ENCODE measurements around the gene AFG1L. TPM values are rescaled to one million over a fixed set of nuclear protein-coding genes. Genes with fewer than 3 reads are reported as not detected.

The AFG1L gene
- total RNA-seq, 4 donors from 2014 or later = 2.1 to 6.2 (median 2.8) TPM

GRCh38 chr6:108350528-108350927 lies 55.7 kb downstream of the AFG1L start:
- no peak for TF ChIP-seq POLR2A (IDR thresholded peaks at IDR 0.05)
- TF ChIP-seq, protein P1, sequence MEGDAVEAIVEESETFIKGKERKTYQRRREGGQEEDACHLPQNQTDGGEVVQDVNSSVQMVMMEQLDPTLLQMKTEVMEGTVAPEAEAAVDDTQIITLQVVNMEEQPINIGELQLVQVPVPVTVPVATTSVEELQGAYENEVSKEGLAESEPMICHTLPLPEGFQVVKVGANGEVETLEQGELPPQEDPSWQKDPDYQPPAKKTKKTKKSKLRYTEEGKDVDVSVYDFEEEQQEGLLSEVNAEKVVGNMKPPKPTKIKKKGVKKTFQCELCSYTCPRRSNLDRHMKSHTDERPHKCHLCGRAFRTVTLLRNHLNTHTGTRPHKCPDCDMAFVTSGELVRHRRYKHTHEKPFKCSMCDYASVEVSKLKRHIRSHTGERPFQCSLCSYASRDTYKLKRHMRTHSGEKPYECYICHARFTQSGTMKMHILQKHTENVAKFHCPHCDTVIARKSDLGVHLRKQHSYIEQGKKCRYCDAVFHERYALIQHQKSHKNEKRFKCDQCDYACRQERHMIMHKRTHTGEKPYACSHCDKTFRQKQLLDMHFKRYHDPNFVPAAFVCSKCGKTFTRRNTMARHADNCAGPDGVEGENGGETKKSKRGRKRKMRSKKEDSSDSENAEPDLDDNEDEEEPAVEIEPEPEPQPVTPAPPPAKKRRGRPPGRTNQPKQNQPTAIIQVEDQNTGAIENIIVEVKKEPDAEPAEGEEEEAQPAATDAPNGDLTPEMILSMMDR (IDR thresholded peaks at IDR 0.05) = no peak
- DNase-seq (ENCODE audit: low spot score in 2 of 2) = no peak
- intact Hi-C loops (cut with DNase I; ENCODE audit: low total_unique reads) = no loop called here
- H3K4me3 ChIP-seq (ENCODE audit: low read depth, poor library complexity, severe bottlenecking) = no peak overlapping the region
- 94 to 100% methylated on average over 1 of the region's 1 CpG for WGBS, 2 donors

- WGBS, 2 donors = 85 to 89% methylated on average over 1 of the region's 1 CpG
- TF ChIP-seq POLR2A (IDR thresholded peaks at IDR 0.05) = no peak
- TF ChIP-seq, protein P1 (IDR thresholded peaks at IDR 0.05) = no peak
- H3K4me3 ChIP-seq (ENCODE audit: low read depth, poor library complexity, severe bottlenecking) = no peak overlapping the region
- no peak for DNase-seq (ENCODE audit: low spot score in 2 of 2)
- intact Hi-C loops (cut with DNase I; ENCODE audit: low total_unique reads) = no loop called here
These were observed 59.0 kb downstream of the AFG1L start for GRCh38 chr6:108353853-108354252.

- intact Hi-C loops (cut with DNase I; ENCODE audit: low total_unique reads) = no loop called here
- WGBS, 2 donors = 70 to 89% methylated on average over 2 of the region's 2 CpGs
- TF ChIP-seq POLR2A (IDR thresholded peaks at IDR 0.05) = no peak
- TF ChIP-seq, protein P1 (IDR thresholded peaks at IDR 0.05) = no peak
- DNase-seq (ENCODE audit: low spot score in 2 of 2) = no peak
- no peak overlapping the region for H3K4me3 ChIP-seq (ENCODE audit: low read depth, poor library complexity, severe bottlenecking)
These were observed 60.3 kb downstream of the AFG1L start for GRCh38 chr6:108355120-108355519.

- intact Hi-C loops (cut with DNase I; ENCODE audit: low total_unique reads) = no loop called here
- no peak for TF ChIP-seq POLR2A (IDR thresholded peaks at IDR 0.05)
- TF ChIP-seq, protein P1 (IDR thresholded peaks at IDR 0.05) = no peak
- no peak overlapping the region for H3K4me3 ChIP-seq (ENCODE audit: low read depth, poor library complexity, severe bottlenecking)
- DNase-seq (ENCODE audit: low spot score in 2 of 2) = no peak
- 80 to 99% methylated on average over 2 of the region's 2 CpGs for WGBS, 2 donors
These were observed 61.0 kb downstream of the AFG1L start for GRCh38 chr6:108355890-108356289.

- intact Hi-C loops (cut with DNase I; ENCODE audit: low total_unique reads) = no loop called here
- H3K4me3 ChIP-seq (ENCODE audit: low read depth, poor library complexity, severe bottlenecking) = no peak overlapping the region
- DNase-seq (ENCODE audit: low spot score in 2 of 2) = no peak
- no peak for TF ChIP-seq POLR2A (IDR thresholded peaks at IDR 0.05)
- WGBS, 2 donors = 81 to 88% methylated on average over 5 of the region's 5 CpGs
These were observed 65.3 kb downstream of the AFG1L start for GRCh38 chr6:108359901-108360882.

GRCh38 chr6:108360919-108361311 lies 66.1 kb downstream of the AFG1L start:
- no peak for TF ChIP-seq POLR2A (IDR thresholded peaks at IDR 0.05)
- TF ChIP-seq, protein P1 (IDR thresholded peaks at IDR 0.05) = no peak
- intact Hi-C loops (cut with DNase I; ENCODE audit: low total_unique reads) = no loop called here
- no peak for DNase-seq (ENCODE audit: low spot score in 2 of 2)
- no peak overlapping the region for H3K4me3 ChIP-seq (ENCODE audit: low read depth, poor library complexity, severe bottlenecking)
- 94 to 98% methylated on average over 2 of the region's 2 CpGs for WGBS, 2 donors
